Naive thymus-derived CD4-positive, alpha-beta T cell (primary cell): Measurements from ENCODE around the gene OSGIN1. TPM values are rescaled to one million over a fixed set of nuclear protein-coding genes. Genes with fewer than 3 reads are reported as not detected.
"Not testable (repeated sequence)": the region's sequence is repeated elsewhere in the genome, so short reads cannot be mapped to it uniquely, and the experiment has no call there.

Experiments
- ATAC-seq: fragments of 150-1000 bp; cut with Tn5 transposase; 2 replicates; pipeline ENCODE4 v1.10.0; 2021; ENCODE audit warnings: mild to moderate bottlenecking, moderate library complexity
- CTCF ChIA-PET: fragments of 350-600 bp; sonication (Branson Sonifier 250); formaldehyde crosslinking; loops from one replicate; lab custom pipeline; 2021; ENCODE audit warnings: antibody characterized with exemption; lab: Charles Lee
- POLR2A ChIA-PET: fragments of 350-600 bp; sonication (Branson Sonifier 250); formaldehyde crosslinking; loops from one replicate; lab custom pipeline; 2021; ENCODE audit warnings: antibody characterized with exemption, inconsistent platforms; lab: Charles Lee
- DNase-seq, 9 donors: peaks; one replicate each; pipeline versions ENCODE4 v3.0.0 to v3.0.0-alpha.2; 2020 to 2022; ENCODE audit warnings: mixed read lengths in 1 of 9
- H3K27ac ChIP-seq: one replicate; pipeline ENCODE4 v1.7.0; 2013; ENCODE audit warnings: mild to moderate bottlenecking, low read depth, low read length, moderate library complexity
- H3K27me3 ChIP-seq, 2 donors: one replicate each; pipeline ENCODE4 v1.7.0; 2013; ENCODE audit warnings: low read length in 2 of 2, mild to moderate bottlenecking in 2 of 2, moderate library complexity in 2 of 2; ENCODE audit not compliant: control insufficient read depth in 2 of 2, insufficient read depth in 2 of 2
- H3K36me3 ChIP-seq, 3 experiments: 1 replicate in 2 of 3; 2 replicates in 1 of 3; pipeline ENCODE4 v1.7.0; 2013; ENCODE audit warnings: low read length in 3 of 3, mild to moderate bottlenecking in 3 of 3, moderate library complexity in 1 of 3; ENCODE audit not compliant: insufficient read depth in 3 of 3, control insufficient read depth in 2 of 3
- H3K4me1 ChIP-seq, 2 donors: one replicate each; pipeline ENCODE4 v1.7.0; 2013; ENCODE audit warnings: low read length in 2 of 2, mild to moderate bottlenecking in 2 of 2, moderate library complexity in 1 of 2; ENCODE audit not compliant: control insufficient read depth in 2 of 2, insufficient read depth in 2 of 2
- H3K4me3 ChIP-seq: 2 replicates; pipeline ENCODE4 v1.7.0; 2013; ENCODE audit warnings: mild to moderate bottlenecking, low read length
- H3K9me3 ChIP-seq, 3 experiments: 1 replicate in 2 of 3; 2 replicates in 1 of 3; pipeline ENCODE4 v1.7.0; 2013; ENCODE audit warnings: low read length in 3 of 3; ENCODE audit not compliant: control insufficient read depth in 2 of 3
- H3K27ac Mint-ChIP-seq, 9 donors: one replicate each; pipeline ENCODE4 v1.8.0; 2020 to 2022; ENCODE audit warnings: mixed read lengths in 9 of 9, mild to moderate bottlenecking in 8 of 9, moderate library complexity in 5 of 9, inconsistent platforms in 2 of 9
- H3K27me3 Mint-ChIP-seq, 5 donors: one replicate each; pipeline ENCODE4 v1.8.0; 2021 to 2022; ENCODE audit warnings: mixed read lengths in 5 of 5, mild to moderate bottlenecking in 1 of 5
- H3K36me3 Mint-ChIP-seq, 5 donors: one replicate each; pipeline ENCODE4 v1.8.0; 2020 to 2022; ENCODE audit warnings: mixed read lengths in 5 of 5, mild to moderate bottlenecking in 3 of 5, inconsistent platforms in 1 of 5
- H3K4me1 Mint-ChIP-seq, 7 donors: one replicate each; pipeline ENCODE4 v1.8.0; 2020 to 2022; ENCODE audit warnings: mixed read lengths in 7 of 7, mild to moderate bottlenecking in 3 of 7, inconsistent platforms in 1 of 7
- H3K4me3 Mint-ChIP-seq, 10 donors: one replicate each; pipeline ENCODE4 v1.8.0; 2020 to 2022; ENCODE audit warnings: mild to moderate bottlenecking in 10 of 10, mixed read lengths in 10 of 10, moderate library complexity in 6 of 10, inconsistent platforms in 2 of 10
- H3K9me3 Mint-ChIP-seq, 11 donors: one replicate each; pipeline ENCODE4 v1.8.0; 2020 to 2022; ENCODE audit warnings: mixed read lengths in 11 of 11, mild to moderate bottlenecking in 4 of 11, inconsistent platforms in 1 of 11, moderate library complexity in 1 of 11
- intact Hi-C, 2 donors: fragments of 100-400 bp; cut with micrococcal nuclease; formaldehyde crosslinking; loops; one replicate each; pipeline ENCODE4 v1.15.1; 2023
- polyA plus RNA-seq, 2 donors: library from polyadenylated mRNA; unstranded; fragments of 300-500 nt; fragmentation: Illumina TruSeq; gene quantifications; one replicate each; pipeline ENCODE4 v1.2.3, GENCODE V29; 2021
- total RNA-seq, 6 experiments: library from RNA in 5 of 6; stranded (reverse) in 5 of 6; gene quantifications; 1 replicate in 5 of 6; 2 replicates in 1 of 6; pipeline ENCODE4 v1.2.3 and lab custom pipeline; 2021 to 2026

The OSGIN1 gene
- total and polyA plus RNA-seq, 7 experiments from 2014 or later, result 0.34 to 8.4 (median 1.1) TPM; not detected in 1

- Histone ChIP-seq H3K9me3 (no peaks in the 10 kb centered on the region), H3K27me3 (no peaks in the 10 kb centered on the region), H3K4me3 (no peak overlapping the region), H3K4me1 (no peaks in the 10 kb centered on the region), H3K36me3 (no peaks in the 10 kb centered on the region), H3K27ac (no peak overlapping the region)
- no peak overlapping the region for H3K4me3 Mint-ChIP-seq
- H3K27ac Mint-ChIP-seq, result no peak overlapping the region
- intact Hi-C loops, result no loop called here
- H3K4me1 Mint-ChIP-seq, result no peaks in the 10 kb centered on the region
- no peaks in the 10 kb centered on the region for H3K27me3 Mint-ChIP-seq
- POLR2A ChIA-PET, result no interaction called here
- no peaks in the 10 kb centered on the region for H3K9me3 Mint-ChIP-seq
- CTCF ChIA-PET, result no interaction called here
- no peak for ATAC-seq
- no peak for DNase-seq
- H3K36me3 Mint-ChIP-seq, result peaks cover 0 to 3% (median 0%) of the 10 kb centered on the region in 5 donors
Measured at GRCh38 chr16:83946154-83946780, 6.8 kb upstream of the OSGIN1 start.

- Histone ChIP-seq H3K9me3 (no peaks in the 10 kb centered on the region), H3K27me3 (no peaks in the 10 kb centered on the region), H3K27ac (no peak overlapping the region), H3K36me3 (no peaks in the 10 kb centered on the region), H3K4me1 (no peaks in the 10 kb centered on the region), H3K4me3 (no peak overlapping the region)
- no peaks in the 10 kb centered on the region for H3K9me3 Mint-ChIP-seq
- no peaks in the 10 kb centered on the region for H3K4me1 Mint-ChIP-seq
- ChIA-PET CTCF (interaction anchor here (1.3 kb wide), 1 partner anchor 10 kb away, joined by 3 read pairs; no protein-coding TSS in a partner anchor), POLR2A (no interaction called here)
- intact Hi-C loops, result no loop called here
- DNase-seq (no peak), ATAC-seq (no peak)
- H3K4me3 Mint-ChIP-seq, result no peak overlapping the region
- H3K36me3 Mint-ChIP-seq, result peaks cover 0 to 3% (median 0%) of the 10 kb centered on the region in 5 donors
- H3K27ac Mint-ChIP-seq, result no peak overlapping the region
- H3K27me3 Mint-ChIP-seq, result no peaks in the 10 kb centered on the region
Measured at GRCh38 chr16:83946781-83947566, 6.1 kb upstream of the OSGIN1 start.

- intact Hi-C loops, result no loop called here
- H3K27ac ChIP-seq, result no peak overlapping the region
- CTCF ChIA-PET, result interaction anchor here (1.3 kb wide), 1 partner anchor 9 kb away, joined by 3 read pairs; no protein-coding TSS in a partner anchor
- Mint-ChIP-seq H3K27me3 (peaks cover 0 to 6% (median 0%) of the 10 kb centered on the region in 5 donors), H3K4me1 (peaks cover 0 to 5% (median 0%) of the 10 kb centered on the region in 7 donors), H3K27ac (no peak overlapping the region), H3K36me3 (peaks cover 0 to 3% (median 0%) of the 10 kb centered on the region in 5 donors), H3K4me3 (no peak overlapping the region), H3K9me3 (no peaks in the 10 kb centered on the region)
- no peaks in the 10 kb centered on the region for H3K27me3 ChIP-seq
- DNase-seq (no peak), ATAC-seq (no peak)
- no peak overlapping the region for H3K4me3 ChIP-seq
- POLR2A ChIA-PET, result no interaction called here
- H3K4me1 ChIP-seq, result peaks cover 0 to under 1% of the 10 kb centered on the region in 2 donors
- H3K36me3 ChIP-seq, result no peaks in the 10 kb centered on the region
- no peaks in the 10 kb centered on the region for H3K9me3 ChIP-seq
Measured at GRCh38 chr16:83947642-83948234, 5.3 kb upstream of the OSGIN1 start.

GRCh38 chr16:83948914-83949723, 3.9 kb upstream of the OSGIN1 start:
- ChIA-PET POLR2A (no interaction called here), CTCF (no interaction called here)
- H3K4me3 Mint-ChIP-seq, result no peak overlapping the region
- H3K27me3 Mint-ChIP-seq, result peaks cover 3 to 11% (median 4%) of the 10 kb centered on the region in 5 donors
- Histone ChIP-seq H3K27ac (no peak overlapping the region), H3K9me3 (no peaks in the 10 kb centered on the region), H3K4me3 (no peak overlapping the region), H3K27me3 (peaks cover 0 to 3% of the 10 kb centered on the region in 2 donors), H3K4me1 (peaks cover 0 to 14% of the 10 kb centered on the region in 2 donors), H3K36me3 (no peaks in the 10 kb centered on the region)
- H3K9me3 Mint-ChIP-seq, result no peaks in the 10 kb centered on the region
- no peak overlapping the region for H3K27ac Mint-ChIP-seq
- H3K36me3 Mint-ChIP-seq, result peaks cover 0 to 3% (median 0%) of the 10 kb centered on the region in 5 donors
- peaks cover 0 to 10% (median 4%) of the 10 kb centered on the region in 7 donors for H3K4me1 Mint-ChIP-seq
- ATAC-seq (no peak), DNase-seq (no peak)
- intact Hi-C loops, result no loop called here

- no peaks in the 10 kb centered on the region for H3K9me3 Mint-ChIP-seq
- Histone ChIP-seq H3K36me3 (no peaks in the 10 kb centered on the region), H3K4me3 (no peak overlapping the region), H3K27ac (no peak overlapping the region), H3K4me1 (peaks cover 0 to 14% of the 10 kb centered on the region in 2 donors), H3K27me3 (peaks cover 0 to 6% of the 10 kb centered on the region in 2 donors), H3K9me3 (no peaks in the 10 kb centered on the region)
- DNase-seq (no peak), ATAC-seq (no peak)
- ChIA-PET CTCF (no interaction called here), POLR2A (no interaction called here)
- peaks cover 0 to 12% (median 9%) of the 10 kb centered on the region in 7 donors for H3K4me1 Mint-ChIP-seq
- no peak overlapping the region for H3K27ac Mint-ChIP-seq
- H3K4me3 Mint-ChIP-seq, result no peak overlapping the region
- H3K36me3 Mint-ChIP-seq, result peaks cover 0 to 3% (median 0%) of the 10 kb centered on the region in 5 donors
- peaks cover 7 to 16% (median 10%) of the 10 kb centered on the region in 5 donors for H3K27me3 Mint-ChIP-seq
- intact Hi-C loops, result loop anchor here (5.0 to 10.0 kb wide), 2 partner anchors 115 to 122 kb away; no protein-coding TSS in a partner anchor
Measured at GRCh38 chr16:83949724-83950001, 3.4 kb upstream of the OSGIN1 start.

- DNase-seq, H3K4me3 ChIP-seq, CTCF ChIA-PET, H3K4me3 Mint-ChIP-seq, H3K27me3 ChIP-seq, ATAC-seq, POLR2A ChIA-PET, H3K36me3 ChIP-seq, H3K9me3 Mint-ChIP-seq, H3K36me3 Mint-ChIP-seq, H3K27ac Mint-ChIP-seq, H3K27ac ChIP-seq, H3K9me3 ChIP-seq: not testable (repeated sequence)
- H3K4me1 Mint-ChIP-seq, result peaks cover 0 to 12% (median 9%) of the 10 kb centered on the region in 7 donors
- peaks cover 7 to 28% (median 17%) of the 10 kb centered on the region in 5 donors for H3K27me3 Mint-ChIP-seq
- peaks cover 0 to 14% of the 10 kb centered on the region in 2 donors for H3K4me1 ChIP-seq
- intact Hi-C loops, result loop anchor here (5.0 to 10.0 kb wide), 2 partner anchors 114 to 124 kb away; no protein-coding TSS in a partner anchor
Measured at GRCh38 chr16:83950862-83951399, 2.1 kb upstream of the OSGIN1 start.
